ENCODE results near the gene CAPZB. TPM values are rescaled to one million over a fixed set of nuclear protein-coding genes. Genes with fewer than 3 reads are reported as not detected.

Gene CAPZB
- total and polyA plus RNA-seq, 2 experiments from 2014 or later = 229 to 494 TPM

DNA sequence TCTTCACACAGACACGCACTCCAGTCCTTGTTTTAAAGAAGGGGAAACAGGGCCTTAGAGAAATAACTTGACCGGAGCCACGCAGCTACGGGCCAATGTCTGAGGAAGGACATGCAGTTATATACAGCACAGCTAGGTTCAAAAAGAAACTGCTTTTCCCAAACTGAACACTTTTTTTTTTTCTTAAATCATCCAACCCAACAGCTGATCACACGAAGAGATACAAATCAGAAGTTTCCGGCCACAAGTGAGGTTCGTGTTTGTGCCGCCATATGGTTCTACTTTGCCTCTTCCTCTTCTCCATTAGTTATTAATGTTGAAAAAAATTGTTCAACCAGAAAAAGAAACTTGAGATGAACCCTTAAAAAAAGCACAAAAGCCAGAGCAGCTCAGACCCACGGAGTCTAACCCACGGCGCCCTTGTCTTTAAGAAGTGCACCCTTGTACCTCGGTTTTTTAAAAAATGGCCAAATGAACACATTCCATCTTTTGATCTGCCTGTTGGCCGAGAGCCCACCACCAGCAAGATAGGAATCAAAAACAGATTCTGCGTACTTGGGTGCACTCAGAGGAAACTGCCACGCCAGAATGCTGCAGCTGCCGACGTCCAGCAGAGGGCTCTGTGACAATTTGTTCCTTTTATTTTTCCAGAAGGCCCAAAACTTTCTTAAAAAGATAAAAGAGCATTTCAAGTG, 94.3 kb downstream of the CAPZB start:
- WGBS, 2 experiments (ENCODE audit: low coverage in 1 of 2, low lambda C conversion rate in 2 of 2, missing lambda C conversion rate in 2 of 2) = 1 to 3% methylated on average over 17 of the region's 17 CpGs
- Histone ChIP-seq H3K27me3 (replicated peaks; ENCODE audit: insufficient read depth) (no peaks in the 10 kb centered on the region), H3K27ac (peak overlapping the region; percentile 97), H3K36me3 (ENCODE audit: low read depth) (no peaks in the 10 kb centered on the region), H3F3A (ENCODE audit: insufficient read depth) (peaks cover 71% of the 10 kb centered on the region), H4K20me1 (ENCODE audit: insufficient read depth) (no peaks in the 10 kb centered on the region), H3K79me2 (ENCODE audit: insufficient read depth) (peaks cover 90% of the 10 kb centered on the region), H3K4me1 (ENCODE audit: insufficient read depth) (peaks cover 40% of the 10 kb centered on the region), H2AFZ (no peak overlapping the region), H3K4me3 (peak overlapping the region; percentile 52), H3K9me3 (ENCODE audit: low read depth) (no peaks in the 10 kb centered on the region), H3K9ac (peak overlapping the region; percentile 82), H3K9me2 (ENCODE audit: insufficient read depth) (no peaks in the 10 kb centered on the region), H3K4me2 (ENCODE audit: unreplicated experiment) (peak overlapping the region; percentile 98)
- no peak for TF ChIP-seq EZH2phosphoT487 (IDR thresholded peaks at IDR 0.05; ENCODE audit: insufficient read depth, low read depth)
- no peak for TF ChIP-seq EZH2 (IDR thresholded peaks at IDR 0.05; ENCODE audit: insufficient read depth, poor library complexity, severe bottlenecking)
- in situ Hi-C loops (cut with MboI) = loop anchor here (10.0 kb wide), 1 partner anchor 254 kb away; the partner anchor contains the start of gene NBL1
- DNase-seq = peak; percentile 91

DNA sequence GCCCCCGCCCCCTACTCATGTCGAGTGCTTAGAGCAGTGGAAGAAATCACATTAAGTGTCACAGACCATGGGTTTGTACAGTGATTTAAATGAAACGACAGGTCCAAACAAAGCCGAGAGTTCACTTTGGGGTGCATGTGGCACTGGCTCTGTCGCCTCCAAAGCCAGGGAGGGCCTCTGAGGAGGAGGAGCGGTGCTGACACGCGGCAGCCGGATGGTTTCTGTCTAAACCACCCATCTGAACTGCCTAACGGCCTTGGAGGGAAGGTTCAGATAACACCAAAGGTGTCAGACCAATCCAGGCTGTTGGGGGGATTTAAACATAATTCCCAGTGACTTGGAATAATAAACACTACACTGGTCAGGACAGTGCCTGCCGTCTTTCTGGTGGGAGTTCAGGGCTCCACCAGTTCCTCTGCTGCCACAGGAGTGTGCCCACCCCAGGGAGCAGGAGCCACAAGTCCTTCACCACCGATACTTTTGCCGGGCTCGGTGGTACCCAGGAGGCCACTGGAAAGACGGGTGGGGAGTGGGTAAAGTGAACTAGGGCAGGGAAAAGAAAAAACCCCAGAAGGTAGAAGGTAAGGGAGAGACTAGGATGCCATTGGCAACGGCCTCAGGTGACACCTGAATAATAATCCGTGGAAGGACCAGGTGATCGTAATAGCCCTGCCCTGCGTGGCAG, 95.0 kb downstream of the CAPZB start:
- H3K4me2 ChIP-seq (ENCODE audit: unreplicated experiment) = peak overlapping the region; percentile 98
- no peaks in the 10 kb centered on the region for H4K20me1 ChIP-seq (ENCODE audit: insufficient read depth)

DNA sequence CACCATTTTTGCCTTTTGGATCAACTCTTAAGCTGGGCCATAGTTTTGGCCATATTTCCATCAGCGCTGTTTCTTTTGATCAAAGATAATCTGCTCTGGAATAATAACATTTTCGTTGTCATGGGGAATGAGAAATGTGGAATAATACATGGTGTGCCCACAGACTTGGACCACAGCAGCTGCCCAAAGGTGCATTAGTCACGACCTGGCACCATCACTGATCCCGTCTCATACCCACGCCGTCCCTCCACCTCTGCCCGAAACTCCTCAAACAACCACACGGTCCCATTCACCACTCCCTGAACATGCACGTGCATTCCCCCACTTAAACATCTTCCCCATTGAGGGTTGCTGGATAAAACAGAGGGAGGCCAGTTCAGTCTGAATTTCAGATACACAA, 96.4 kb downstream of the CAPZB start:
- Histone ChIP-seq H3K9ac (no peak overlapping the region), H3K4me3 (no peak overlapping the region), H3K79me2 (ENCODE audit: insufficient read depth) (peaks cover 91% of the 10 kb centered on the region), H3K4me1 (ENCODE audit: insufficient read depth) (peaks cover 47% of the 10 kb centered on the region), H3F3A (ENCODE audit: insufficient read depth) (peaks cover 70% of the 10 kb centered on the region), H3K36me3 (ENCODE audit: low read depth) (peaks cover 11% of the 10 kb centered on the region; the same call in 1 of the 2 replicates), H3K27ac (no peak overlapping the region), H3K9me2 (ENCODE audit: insufficient read depth) (no peaks in the 10 kb centered on the region), H2AFZ (no peak overlapping the region), H3K4me2 (ENCODE audit: unreplicated experiment) (no peak overlapping the region), H4K20me1 (ENCODE audit: insufficient read depth) (no peaks in the 10 kb centered on the region), H3K27me3 (replicated peaks; ENCODE audit: insufficient read depth) (no peaks in the 10 kb centered on the region), H3K9me3 (ENCODE audit: low read depth) (no peaks in the 10 kb centered on the region)
- no peak for DNase-seq
- 91 to 92% methylated on average over 9 of the region's 9 CpGs for WGBS, 2 experiments (ENCODE audit: low coverage in 1 of 2, low lambda C conversion rate in 2 of 2, missing lambda C conversion rate in 2 of 2)
- in situ Hi-C loops (cut with MboI) = no loop called here
- TF ChIP-seq EZH2phosphoT487 (IDR thresholded peaks at IDR 0.05; ENCODE audit: insufficient read depth, low read depth) (no peak), EZH2 (IDR thresholded peaks at IDR 0.05; ENCODE audit: insufficient read depth, poor library complexity, severe bottlenecking) (no peak)

More for the DNA sequence above, 95.0 kb downstream of the CAPZB start:
- no peaks in the 10 kb centered on the region for H3K9me2 ChIP-seq (ENCODE audit: insufficient read depth)
- H3K9me3 ChIP-seq (ENCODE audit: low read depth) = no peaks in the 10 kb centered on the region
- peaks cover 91% of the 10 kb centered on the region for H3K79me2 ChIP-seq (ENCODE audit: insufficient read depth)
- H3F3A ChIP-seq (ENCODE audit: insufficient read depth) = peaks cover 71% of the 10 kb centered on the region
- peak overlapping the region; percentile 97 for H3K27ac ChIP-seq
- 71 to 79% methylated on average over 19 of the region's 19 CpGs for WGBS, 2 experiments (ENCODE audit: low coverage in 1 of 2, low lambda C conversion rate in 2 of 2, missing lambda C conversion rate in 2 of 2)
- H3K36me3 ChIP-seq (ENCODE audit: low read depth) = 0 out of 2 replicates have a peak, but pooled peaks cover under 1% of the 10 kb centered on the region
- H3K4me1 ChIP-seq (ENCODE audit: insufficient read depth) = peaks cover 41% of the 10 kb centered on the region
- TF ChIP-seq EZH2 (IDR thresholded peaks at IDR 0.05; ENCODE audit: insufficient read depth, poor library complexity, severe bottlenecking) (no peak), EZH2phosphoT487 (IDR thresholded peaks at IDR 0.05; ENCODE audit: insufficient read depth, low read depth) (no peak)
- H3K4me3 ChIP-seq = peak overlapping the region; percentile 52
- H2AFZ ChIP-seq = no peak overlapping the region
- DNase-seq = no peak
- in situ Hi-C loops (cut with MboI) = loop anchor here (10.0 kb wide), 1 partner anchor 254 kb away; the partner anchor contains the start of gene NBL1
- peak overlapping the region; percentile 82 for H3K9ac ChIP-seq
- no peaks in the 10 kb centered on the region for H3K27me3 ChIP-seq (replicated peaks; ENCODE audit: insufficient read depth)

DNA sequence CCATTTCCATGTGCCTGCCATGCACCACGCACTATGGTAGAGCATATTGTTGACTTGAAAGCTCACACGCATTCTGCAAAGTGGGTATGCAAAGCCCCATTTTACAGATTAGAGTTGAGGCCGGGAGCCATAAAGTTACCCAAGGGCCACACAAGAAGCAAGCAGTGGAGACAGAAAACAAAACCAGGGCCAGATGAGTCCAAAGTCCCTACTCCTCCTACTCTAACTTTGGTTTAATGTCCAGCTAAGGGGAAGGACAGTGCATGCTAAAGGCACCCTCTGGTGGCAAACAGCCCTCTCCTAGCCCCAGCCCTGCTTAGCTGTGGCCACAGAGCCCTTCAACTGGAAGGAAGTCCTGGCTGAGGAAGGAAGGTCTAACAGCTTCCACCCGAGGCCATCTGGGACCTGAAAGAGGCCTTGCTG, 98.3 kb downstream of the CAPZB start:
- H3K4me2 ChIP-seq (ENCODE audit: unreplicated experiment) = no peak overlapping the region
- peaks cover 11% of the 10 kb centered on the region; the same call in 1 of the 2 replicates for H3K36me3 ChIP-seq (ENCODE audit: low read depth)
- H2AFZ ChIP-seq = no peak overlapping the region
- DNase-seq = no peak
- H3K4me1 ChIP-seq (ENCODE audit: insufficient read depth) = peaks cover 44% of the 10 kb centered on the region
- in situ Hi-C loops (cut with MboI) = no loop called here
- H3K4me3 ChIP-seq = no peak overlapping the region
- no peaks in the 10 kb centered on the region for H4K20me1 ChIP-seq (ENCODE audit: insufficient read depth)
- H3K27me3 ChIP-seq (replicated peaks; ENCODE audit: insufficient read depth) = no peaks in the 10 kb centered on the region
- no peak overlapping the region for H3K27ac ChIP-seq
- H3F3A ChIP-seq (ENCODE audit: insufficient read depth) = peaks cover 68% of the 10 kb centered on the region
- H3K9me3 ChIP-seq (ENCODE audit: low read depth) = no peaks in the 10 kb centered on the region
- peaks cover 91% of the 10 kb centered on the region for H3K79me2 ChIP-seq (ENCODE audit: insufficient read depth)
- TF ChIP-seq EZH2phosphoT487 (IDR thresholded peaks at IDR 0.05; ENCODE audit: insufficient read depth, low read depth) (no peak), EZH2 (IDR thresholded peaks at IDR 0.05; ENCODE audit: insufficient read depth, poor library complexity, severe bottlenecking) (no peak)
- WGBS, 2 experiments (ENCODE audit: low coverage in 1 of 2, low lambda C conversion rate in 2 of 2, missing lambda C conversion rate in 2 of 2) = 97 to 99% methylated on average over 4 of the region's 4 CpGs
- H3K9me2 ChIP-seq (ENCODE audit: insufficient read depth) = no peaks in the 10 kb centered on the region
- no peak overlapping the region for H3K9ac ChIP-seq
